Measurements from ENCODE around the gene MTFP1.
"Not testable (repeated sequence)": the region's sequence is repeated elsewhere in the genome, so short reads cannot be mapped to it uniquely, and the experiment has no call there.

DNA sequence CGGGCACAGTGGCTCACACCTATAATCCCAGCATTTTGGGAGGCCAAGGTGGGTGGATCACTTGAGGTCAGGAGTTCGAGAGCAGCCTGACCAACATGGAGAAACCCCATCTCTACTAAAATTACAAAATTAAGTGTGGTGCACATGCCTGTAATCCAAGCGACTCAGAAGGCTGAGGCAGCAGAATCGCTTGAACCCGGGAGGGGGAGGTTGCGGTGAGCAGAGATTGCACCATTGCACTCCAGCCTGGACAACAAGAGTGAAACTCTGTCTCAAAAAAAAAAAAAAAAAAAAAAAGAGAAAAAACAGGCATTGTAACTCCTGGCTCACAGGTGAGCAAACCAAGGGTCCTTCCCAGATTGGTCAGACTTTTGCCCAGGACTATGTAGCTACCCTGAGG, 35.0 kb downstream of the MTFP1 start:
- TF ChIP-seq, protein P1, sequence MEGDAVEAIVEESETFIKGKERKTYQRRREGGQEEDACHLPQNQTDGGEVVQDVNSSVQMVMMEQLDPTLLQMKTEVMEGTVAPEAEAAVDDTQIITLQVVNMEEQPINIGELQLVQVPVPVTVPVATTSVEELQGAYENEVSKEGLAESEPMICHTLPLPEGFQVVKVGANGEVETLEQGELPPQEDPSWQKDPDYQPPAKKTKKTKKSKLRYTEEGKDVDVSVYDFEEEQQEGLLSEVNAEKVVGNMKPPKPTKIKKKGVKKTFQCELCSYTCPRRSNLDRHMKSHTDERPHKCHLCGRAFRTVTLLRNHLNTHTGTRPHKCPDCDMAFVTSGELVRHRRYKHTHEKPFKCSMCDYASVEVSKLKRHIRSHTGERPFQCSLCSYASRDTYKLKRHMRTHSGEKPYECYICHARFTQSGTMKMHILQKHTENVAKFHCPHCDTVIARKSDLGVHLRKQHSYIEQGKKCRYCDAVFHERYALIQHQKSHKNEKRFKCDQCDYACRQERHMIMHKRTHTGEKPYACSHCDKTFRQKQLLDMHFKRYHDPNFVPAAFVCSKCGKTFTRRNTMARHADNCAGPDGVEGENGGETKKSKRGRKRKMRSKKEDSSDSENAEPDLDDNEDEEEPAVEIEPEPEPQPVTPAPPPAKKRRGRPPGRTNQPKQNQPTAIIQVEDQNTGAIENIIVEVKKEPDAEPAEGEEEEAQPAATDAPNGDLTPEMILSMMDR (IDR thresholded peaks at IDR 0.05; ENCODE audit: low read depth, low read length, missing input control) = not testable (repeated sequence)
- TF ChIP-seq, protein P2, sequence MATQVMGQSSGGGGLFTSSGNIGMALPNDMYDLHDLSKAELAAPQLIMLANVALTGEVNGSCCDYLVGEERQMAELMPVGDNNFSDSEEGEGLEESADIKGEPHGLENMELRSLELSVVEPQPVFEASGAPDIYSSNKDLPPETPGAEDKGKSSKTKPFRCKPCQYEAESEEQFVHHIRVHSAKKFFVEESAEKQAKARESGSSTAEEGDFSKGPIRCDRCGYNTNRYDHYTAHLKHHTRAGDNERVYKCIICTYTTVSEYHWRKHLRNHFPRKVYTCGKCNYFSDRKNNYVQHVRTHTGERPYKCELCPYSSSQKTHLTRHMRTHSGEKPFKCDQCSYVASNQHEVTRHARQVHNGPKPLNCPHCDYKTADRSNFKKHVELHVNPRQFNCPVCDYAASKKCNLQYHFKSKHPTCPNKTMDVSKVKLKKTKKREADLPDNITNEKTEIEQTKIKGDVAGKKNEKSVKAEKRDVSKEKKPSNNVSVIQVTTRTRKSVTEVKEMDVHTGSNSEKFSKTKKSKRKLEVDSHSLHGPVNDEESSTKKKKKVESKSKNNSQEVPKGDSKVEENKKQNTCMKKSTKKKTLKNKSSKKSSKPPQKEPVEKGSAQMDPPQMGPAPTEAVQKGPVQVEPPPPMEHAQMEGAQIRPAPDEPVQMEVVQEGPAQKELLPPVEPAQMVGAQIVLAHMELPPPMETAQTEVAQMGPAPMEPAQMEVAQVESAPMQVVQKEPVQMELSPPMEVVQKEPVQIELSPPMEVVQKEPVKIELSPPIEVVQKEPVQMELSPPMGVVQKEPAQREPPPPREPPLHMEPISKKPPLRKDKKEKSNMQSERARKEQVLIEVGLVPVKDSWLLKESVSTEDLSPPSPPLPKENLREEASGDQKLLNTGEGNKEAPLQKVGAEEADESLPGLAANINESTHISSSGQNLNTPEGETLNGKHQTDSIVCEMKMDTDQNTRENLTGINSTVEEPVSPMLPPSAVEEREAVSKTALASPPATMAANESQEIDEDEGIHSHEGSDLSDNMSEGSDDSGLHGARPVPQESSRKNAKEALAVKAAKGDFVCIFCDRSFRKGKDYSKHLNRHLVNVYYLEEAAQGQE (IDR thresholded peaks at IDR 0.05) = not testable (repeated sequence)
- TF ChIP-seq JUND (IDR thresholded peaks at IDR 0.05); SP1 (IDR thresholded peaks at IDR 0.05); GABPA (IDR thresholded peaks at IDR 0.05 in 1 of 2, conservative IDR thresholded peaks at IDR 0.05 in 1 of 2); TAF1 (conservative IDR thresholded peaks at IDR 0.05); ATF3 (IDR thresholded peaks at IDR 0.05): not testable (repeated sequence)

Measured in liver (tissue), 3 donors.